HG03520 (cell line): ENCODE data around the gene MINDY3.
"Not testable (repeated sequence)": the region's sequence is repeated elsewhere in the genome, so short reads cannot be mapped to it uniquely, and the experiment has no call there.

Experiments used
- ATAC-seq: cut with Tn5 transposase; IDR thresholded peaks from one replicate; pipeline ENCODE4 v1.9.1; 2021; ENCODE audit warnings: mild to moderate bottlenecking, moderate library complexity; ENCODE audit not compliant: unreplicated experiment

MINDY3 gene

GRCh38 chr10:15857107-15857575 lies 3.2 kb downstream of the MINDY3 start:
- no peak for ATAC-seq

- no peak for ATAC-seq
Measured at GRCh38 chr10:15856328-15857015, 3.8 kb downstream of the MINDY3 start.

GRCh38 chr10:15853800-15854199 lies 6.5 kb downstream of the MINDY3 start:
- ATAC-seq = no peak

GRCh38 chr10:15852111-15852557 lies 8.2 kb downstream of the MINDY3 start:
- ATAC-seq = no peak

- ATAC-seq = not testable (repeated sequence)
Measured at GRCh38 chr10:15850337-15850978, 9.8 kb downstream of the MINDY3 start.

GRCh38 chr10:15849316-15849715 lies 11.0 kb downstream of the MINDY3 start:
- no peak for ATAC-seq

- no peak for ATAC-seq
Measured at GRCh38 chr10:15847481-15847880, 12.8 kb downstream of the MINDY3 start.

- no peak for ATAC-seq
Measured at GRCh38 chr10:15844517-15844916, 15.8 kb downstream of the MINDY3 start.

GRCh38 chr10:15843695-15844094 lies 16.6 kb downstream of the MINDY3 start:
- no peak for ATAC-seq

GRCh38 chr10:15842556-15843169 lies 17.6 kb downstream of the MINDY3 start:
- no peak for ATAC-seq

- no peak for ATAC-seq
Measured at GRCh38 chr10:15841696-15842095, 18.6 kb downstream of the MINDY3 start.

- ATAC-seq = no peak
Measured at GRCh38 chr10:15836807-15837206, 23.5 kb downstream of the MINDY3 start.

- no peak for ATAC-seq
Measured at GRCh38 chr10:15829495-15829894, 30.8 kb downstream of the MINDY3 start.

- no peak for ATAC-seq
Measured at GRCh38 chr10:15824498-15824897, 35.8 kb downstream of the MINDY3 start.

GRCh38 chr10:15822131-15822530 lies 38.2 kb downstream of the MINDY3 start:
- ATAC-seq = no peak

- no peak for ATAC-seq
Measured at GRCh38 chr10:15821046-15821683, 39.1 kb downstream of the MINDY3 start.

GRCh38 chr10:15817409-15818046 lies 42.8 kb downstream of the MINDY3 start:
- ATAC-seq = no peak

- ATAC-seq = no peak
Measured at GRCh38 chr10:15815242-15815885, 44.9 kb downstream of the MINDY3 start.

- ATAC-seq = peak; percentile 68
Measured at GRCh38 chr10:15814565-15814964, 45.7 kb downstream of the MINDY3 start.

- ATAC-seq = no peak
Measured at GRCh38 chr10:15813415-15813814, 46.9 kb downstream of the MINDY3 start.

GRCh38 chr10:15809450-15809849 lies 50.9 kb downstream of the MINDY3 start:
- ATAC-seq = no peak
